GM21360 (cell line): Measurements from ENCODE around the gene CDK5RAP3.
"Not testable (repeated sequence)": the region's sequence is repeated elsewhere in the genome, so short reads cannot be mapped to it uniquely, and the experiment has no call there.

Experiments used
- ATAC-seq: cut with Tn5 transposase; IDR thresholded peaks from one replicate; pipeline ENCODE4 v1.9.1; 2021; ENCODE audit warnings: mild to moderate bottlenecking, moderate library complexity; ENCODE audit not compliant: unreplicated experiment

Gene CDK5RAP3

DNA sequence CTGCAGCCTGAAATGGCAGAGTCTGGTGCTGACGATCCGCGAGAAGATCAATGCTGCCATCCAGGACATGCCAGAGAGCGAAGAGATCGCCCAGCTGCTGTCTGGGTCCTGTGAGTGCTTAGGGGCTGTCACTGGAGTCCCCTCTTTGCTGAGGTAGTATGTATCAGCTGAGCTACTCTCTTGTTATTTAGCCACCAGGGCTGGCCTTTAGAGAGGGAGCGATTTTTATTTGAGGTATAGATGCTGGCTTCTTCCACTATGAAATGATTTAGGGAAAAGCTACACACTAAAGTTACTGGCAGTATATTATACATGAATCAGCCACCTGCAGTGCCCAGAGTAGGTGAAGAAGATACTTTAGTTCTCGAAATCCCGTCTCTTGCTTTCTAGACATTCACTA lies 2.6 kb downstream of the CDK5RAP3 start:
- ATAC-seq = no peak

DNA sequence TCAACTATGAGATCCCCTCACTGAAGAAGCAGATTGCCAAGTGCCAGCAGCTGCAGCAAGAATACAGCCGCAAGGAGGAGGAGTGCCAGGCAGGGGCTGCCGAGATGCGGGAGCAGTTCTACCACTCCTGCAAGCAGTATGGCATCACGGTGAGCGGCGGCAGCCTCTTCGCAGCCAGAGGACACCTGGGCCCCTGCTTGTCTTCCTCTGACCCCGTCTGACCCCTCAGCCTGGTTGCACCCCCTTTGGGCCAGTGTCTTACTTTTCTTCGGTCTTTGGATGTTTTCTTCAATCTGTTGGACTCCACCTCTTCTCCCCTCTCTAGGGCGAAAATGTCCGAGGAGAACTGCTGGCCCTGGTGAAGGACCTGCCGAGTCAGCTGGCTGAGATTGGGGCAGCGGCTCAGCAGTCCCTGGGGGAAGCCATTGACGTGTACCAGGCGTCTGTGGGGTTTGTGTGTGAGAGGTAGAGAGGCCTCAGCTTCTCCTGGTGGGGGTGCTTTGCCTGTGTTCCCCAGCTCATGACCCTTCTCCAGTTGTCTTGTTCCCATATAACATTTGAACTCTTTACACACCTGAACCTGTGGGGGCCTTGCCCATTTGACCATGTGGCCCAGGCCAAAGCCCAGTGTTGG lies 4.4 kb downstream of the CDK5RAP3 start:
- no peak for ATAC-seq

DNA sequence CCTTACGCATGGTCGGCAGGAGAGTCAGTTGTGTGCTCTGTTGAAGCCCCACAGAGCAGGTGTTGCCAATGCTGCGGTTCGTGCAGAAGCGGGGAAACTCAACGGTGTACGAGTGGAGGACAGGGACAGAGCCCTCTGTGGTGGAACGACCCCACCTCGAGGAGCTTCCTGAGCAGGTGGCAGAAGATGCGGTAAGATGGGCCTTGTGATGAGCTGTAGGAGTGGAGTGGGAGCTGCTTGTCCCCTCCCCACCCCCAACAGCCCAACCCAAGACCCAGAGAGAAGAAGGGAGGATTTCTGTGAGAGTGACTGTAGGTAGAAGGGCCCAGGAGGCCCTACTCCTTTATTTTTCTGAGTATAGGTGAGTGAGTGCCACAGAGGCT lies 4.9 kb downstream of the CDK5RAP3 start:
- ATAC-seq = no peak

DNA sequence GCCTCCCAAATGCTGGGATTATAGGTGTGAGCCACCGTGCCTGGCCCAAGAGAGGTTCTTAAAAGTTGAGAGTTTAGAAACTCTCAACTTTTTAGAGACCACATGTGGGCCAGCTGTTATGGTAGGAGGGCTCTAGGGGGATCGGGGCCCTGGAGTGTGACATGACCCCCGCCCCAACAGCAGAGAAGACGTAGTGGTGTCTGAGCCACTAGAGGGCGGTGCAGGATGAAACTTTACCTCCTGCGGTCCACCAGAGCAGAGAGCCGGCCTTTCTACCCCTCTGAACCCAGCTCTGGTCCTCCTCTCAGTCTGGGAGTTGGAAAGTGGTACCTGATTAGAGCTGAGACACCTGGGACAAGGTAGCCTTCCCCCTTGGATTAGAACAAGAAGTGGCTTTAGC lies 7.4 kb downstream of the CDK5RAP3 start:
- no peak for ATAC-seq

DNA sequence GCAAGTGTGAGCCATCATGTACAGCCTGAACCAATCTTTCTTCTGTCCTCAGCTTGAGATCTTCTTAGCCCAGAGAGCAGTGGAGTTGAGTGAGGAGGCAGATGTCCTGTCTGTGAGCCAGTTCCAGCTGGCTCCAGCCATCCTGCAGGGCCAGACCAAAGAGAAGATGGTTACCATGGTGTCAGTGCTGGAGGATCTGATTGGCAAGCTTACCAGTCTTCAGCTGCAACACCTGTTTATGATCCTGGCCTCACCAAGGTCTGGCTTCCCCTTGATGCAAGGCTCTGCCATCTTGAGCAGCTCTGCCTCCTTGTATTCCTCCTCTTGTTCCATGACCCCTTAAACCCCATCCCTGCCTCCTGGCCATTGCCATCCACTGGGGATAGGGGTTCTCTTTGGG lies 9.6 kb downstream of the CDK5RAP3 start:
- ATAC-seq = no peak

DNA sequence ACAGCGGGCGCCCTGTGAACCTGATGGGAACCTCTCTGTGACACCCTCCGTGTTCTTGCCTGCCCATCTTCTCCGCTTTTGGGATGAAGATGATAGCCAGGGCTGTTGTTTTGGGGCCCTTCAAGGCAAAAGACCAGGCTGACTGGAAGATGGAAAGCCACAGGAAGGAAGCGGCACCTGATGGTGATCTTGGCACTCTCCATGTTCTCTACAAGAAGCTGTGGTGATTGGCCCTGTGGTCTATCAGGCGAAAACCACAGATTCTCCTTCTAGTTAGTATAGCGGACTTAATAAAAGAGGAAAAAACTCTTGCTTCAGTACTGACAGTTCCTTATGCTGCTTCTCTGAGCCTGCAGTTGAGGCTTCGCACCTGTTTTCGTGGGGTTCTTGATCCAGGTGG lies 10.5 kb downstream of the CDK5RAP3 start:
- no peak for ATAC-seq

DNA sequence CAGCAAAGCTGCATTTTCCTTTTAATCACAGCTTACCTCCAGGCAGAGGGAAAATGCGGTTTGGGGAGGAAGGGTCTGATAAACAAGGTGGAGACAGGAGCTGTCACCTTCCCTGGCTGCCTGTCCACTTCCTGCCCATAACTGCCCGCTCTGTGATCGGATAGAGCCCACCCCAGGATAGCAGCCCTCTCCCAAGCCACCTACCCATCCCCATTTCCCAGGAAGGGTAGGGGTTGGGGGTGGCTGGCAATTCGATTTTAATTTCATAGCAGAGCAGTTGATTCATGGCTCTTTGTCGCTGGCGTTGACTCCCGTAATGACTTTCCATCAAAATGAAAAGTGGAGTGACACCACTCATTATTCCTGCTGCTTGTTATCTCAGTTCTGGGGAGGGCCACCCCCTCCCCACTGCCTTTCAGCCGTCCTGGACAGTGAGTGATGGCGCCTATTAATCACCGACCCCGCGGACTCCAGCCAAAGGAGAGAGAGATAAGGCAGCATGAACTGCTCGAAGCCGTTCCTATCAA lies 11.2 kb downstream of the CDK5RAP3 start:
- no peak for ATAC-seq

DNA sequence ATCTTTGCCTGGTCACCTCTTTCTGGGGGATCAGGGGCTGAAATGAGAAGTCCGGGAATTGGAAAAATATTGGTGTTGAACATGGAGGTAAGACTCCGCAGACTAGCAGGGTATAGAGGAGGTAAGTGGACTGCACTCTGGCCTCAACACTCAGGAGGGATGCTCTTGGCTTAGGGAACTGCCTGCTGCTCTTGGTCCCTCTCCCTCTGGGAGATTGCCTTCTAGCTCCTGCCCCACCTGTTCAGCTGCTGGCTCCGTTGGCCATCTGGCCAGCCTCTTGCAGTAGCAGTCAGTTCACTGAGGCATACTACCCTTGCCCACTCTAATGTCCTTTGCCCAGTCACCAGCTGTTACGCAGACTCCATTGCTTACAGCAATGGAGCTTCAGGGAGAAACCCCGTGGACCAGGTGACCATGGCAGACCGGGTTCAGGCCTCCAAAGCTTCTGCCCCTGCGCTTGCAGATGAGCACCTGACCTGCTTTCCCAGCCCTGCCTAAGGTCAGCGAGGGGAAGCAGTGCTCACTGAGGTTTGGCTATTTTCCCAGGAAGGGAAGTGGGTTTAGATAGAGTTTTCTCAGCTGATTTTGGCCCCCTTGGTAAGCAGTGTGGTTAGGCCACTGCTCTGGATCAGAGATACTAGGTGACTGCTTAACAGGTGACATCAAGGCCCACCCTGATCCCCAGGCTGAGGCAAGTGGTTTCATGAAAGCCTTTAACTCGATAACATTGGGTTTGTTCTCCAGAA lies 11.9 kb downstream of the CDK5RAP3 start:
- no peak for ATAC-seq

DNA sequence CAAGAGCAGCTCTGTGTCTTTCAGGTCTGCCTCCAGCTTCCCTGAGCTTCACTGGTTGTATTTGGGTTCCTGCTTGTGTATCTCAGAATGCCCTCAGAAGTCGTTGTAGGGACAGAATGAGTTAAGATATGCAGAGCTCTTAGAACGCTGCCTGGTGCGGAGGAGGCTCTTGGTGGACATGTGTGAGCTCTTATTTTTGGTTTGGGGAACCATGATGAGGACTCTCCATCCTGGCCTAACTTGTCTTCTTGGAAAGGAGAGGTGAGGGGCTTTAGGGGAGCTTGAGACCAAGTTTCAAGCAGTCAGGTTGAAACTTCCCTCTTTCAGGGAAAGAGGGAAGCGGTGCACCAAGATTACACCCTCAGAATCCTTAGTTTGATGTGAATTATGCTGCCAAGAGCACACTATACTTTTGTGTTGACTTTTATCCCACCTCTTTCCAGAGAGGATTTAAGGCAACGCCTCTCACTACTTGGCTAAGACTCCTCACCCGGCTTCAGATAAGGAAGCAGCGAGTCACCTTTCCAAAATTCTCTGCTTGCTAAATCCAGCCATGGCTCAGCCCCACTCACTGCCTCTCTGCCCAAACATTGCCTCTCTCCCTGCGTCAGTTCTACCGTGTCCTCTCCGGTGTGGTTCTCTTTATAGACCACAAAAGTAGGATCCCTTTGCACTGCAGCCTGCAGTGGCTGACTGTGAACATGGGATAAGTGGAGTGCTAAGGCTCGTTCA lies 12.7 kb downstream of the CDK5RAP3 start:
- ATAC-seq = no peak

DNA sequence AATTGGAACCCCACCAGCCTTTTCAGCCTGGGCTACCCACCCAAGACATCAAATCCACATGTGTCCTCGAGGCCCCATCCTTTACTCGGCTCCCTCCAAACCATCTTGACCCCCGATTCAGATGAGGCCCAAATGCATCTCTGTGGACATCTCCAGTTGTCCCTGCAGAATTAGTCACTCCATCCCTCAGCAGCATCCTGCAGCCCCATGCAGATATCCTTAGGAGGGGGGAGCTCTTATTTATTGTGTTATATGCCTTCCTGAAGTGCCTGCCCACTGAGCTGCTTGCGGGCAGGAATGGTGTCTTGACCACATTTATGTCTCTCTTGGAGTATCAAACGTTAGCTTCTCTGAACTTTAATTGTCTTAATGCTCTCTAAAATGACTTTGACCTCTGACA lies 15.6 kb downstream of the CDK5RAP3 start:
- ATAC-seq = no peak

DNA sequence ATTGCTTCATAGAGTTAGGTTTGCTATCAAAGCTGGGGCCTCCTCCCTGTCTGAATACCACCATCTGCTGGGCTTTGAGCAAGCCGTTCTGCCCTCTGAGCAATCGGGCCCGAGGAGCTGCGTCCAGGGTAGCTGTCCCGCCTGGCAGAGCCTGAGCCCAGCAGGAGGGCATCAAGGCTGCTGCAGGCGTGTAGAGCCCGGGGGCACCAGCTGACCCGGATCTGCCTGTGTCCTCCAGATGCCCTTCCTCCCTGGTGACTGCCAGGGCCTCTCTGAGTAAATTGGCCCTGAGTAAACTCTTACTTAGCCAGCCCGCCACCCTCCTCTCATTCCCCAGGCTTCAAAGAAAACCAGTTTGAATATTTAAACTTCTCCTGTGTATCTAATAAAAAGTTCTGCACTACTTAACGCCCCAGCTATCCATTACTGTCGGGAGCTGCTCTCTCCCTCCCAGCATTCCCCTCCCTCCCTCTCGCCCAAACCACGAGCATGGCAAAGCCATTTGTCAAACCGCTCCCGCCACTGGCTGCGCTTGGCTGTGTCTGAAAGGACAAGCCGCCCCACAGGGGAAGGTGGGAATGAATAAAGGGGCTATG lies 16.4 kb downstream of the CDK5RAP3 start:
- ATAC-seq = no peak

DNA sequence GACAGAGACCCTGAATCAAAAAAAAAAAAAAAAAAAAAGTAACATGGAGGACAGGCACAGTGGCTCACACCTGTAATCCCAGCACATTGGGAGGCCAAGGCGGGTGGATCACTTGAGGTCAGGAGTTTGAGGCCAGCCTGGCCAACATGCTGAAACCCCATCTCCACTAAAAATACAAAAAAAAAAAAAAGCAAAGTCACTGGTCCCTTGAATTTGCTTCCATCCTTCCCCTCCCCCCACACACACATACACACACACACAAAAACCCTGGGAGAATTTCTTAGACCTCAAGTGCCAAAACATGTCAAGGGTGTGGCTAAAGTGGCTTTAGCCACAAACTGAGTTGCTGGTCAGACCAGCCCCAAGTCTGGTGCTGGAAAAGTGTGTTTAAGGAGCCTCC lies 17.5 kb downstream of the CDK5RAP3 start:
- not testable (repeated sequence) for ATAC-seq

DNA sequence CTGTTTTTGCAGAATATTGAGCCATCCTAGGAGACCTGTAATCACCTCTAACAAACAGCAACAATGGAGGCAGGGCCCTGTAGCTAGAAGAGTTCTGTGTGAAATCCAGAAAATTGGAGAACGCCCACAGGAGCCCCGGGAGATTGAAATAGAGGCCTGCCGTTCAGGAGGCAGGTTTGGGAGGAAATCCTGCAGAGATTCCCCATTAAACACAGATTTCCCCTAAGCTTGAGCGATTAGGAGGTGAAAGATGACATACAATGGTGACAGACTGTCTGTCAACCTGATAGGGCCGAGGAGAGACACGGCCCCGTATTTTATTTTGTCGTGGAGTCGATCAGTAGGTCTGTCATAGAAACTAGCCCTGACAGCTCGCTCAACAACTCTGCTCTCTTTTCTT lies 18.2 kb downstream of the CDK5RAP3 start:
- no peak for ATAC-seq

DNA sequence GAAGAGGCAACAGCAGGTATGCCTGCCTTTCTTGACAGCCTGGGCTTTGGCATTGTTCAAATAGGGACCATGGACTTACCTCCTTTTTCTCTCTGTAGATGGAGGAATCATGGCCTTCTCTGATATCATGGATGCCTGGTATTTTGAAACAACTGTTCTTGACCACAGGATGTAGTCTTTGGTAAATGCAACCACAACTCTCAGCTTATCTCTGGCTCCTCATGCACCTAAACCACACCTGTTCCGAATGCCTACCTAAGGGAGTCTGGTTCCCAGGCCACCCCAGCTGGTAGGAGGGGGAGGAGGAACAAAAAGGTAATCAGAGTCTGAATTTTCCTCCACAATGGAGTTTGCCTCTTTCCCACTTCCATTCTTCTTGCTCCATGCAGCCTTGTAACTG lies 18.8 kb downstream of the CDK5RAP3 start:
- ATAC-seq = no peak

DNA sequence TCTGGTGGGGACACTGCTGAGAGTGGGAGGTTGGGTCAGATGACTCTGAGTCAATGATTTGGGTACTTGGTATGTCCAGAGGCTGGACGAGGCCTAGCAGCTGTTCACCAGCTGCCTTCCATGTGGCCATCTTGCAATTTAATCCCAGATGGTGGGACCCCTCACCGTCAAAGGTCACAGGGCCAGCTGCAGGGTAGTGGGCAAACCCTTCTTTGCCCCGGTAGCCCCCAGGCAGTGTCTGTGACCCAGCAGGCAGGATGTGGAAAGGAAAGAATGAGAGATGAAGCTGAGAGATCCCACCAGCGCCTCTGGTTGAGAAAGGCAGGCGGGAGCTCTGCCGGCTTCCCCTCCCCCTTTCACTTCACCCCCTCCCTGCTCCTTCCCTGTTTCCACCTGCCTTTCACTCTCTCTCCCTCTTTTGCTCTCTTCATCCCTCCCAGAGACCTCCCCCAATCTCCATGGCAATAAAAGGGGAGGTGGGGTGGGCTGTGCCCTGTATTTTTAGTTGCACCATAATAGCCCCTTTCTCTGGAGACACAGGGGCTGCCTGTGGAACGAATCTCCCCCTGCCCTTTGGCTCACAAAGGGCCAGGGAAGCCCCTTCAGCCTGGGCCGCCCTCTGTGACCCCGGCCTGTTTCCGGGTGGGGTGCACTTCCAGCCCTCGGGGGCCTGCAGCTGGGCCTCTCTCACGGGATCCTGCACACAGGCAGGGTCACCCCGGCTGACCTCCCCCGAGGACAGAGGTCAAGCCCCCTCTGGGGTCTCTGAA lies 20.2 kb downstream of the CDK5RAP3 start:
- no peak for ATAC-seq

DNA sequence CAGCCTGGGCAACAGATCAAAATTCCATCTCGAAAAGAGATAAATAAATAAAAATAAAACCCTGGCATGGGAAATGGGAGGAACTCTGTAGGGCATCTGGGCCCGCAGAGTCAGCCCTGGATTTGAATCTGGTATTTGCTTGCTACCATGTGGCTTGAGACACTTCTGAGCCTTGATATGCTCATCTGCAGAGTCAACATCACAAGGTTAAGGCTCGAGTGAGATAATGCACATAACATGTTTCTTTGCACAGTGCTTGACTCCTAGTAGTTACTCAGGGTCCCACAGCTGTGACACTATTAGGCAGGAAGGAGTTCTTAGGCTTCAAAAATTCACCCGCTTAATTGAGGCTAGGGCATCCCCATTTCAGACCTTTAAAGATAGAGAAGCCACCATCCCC lies 21.3 kb downstream of the CDK5RAP3 start:
- ATAC-seq = no peak

DNA sequence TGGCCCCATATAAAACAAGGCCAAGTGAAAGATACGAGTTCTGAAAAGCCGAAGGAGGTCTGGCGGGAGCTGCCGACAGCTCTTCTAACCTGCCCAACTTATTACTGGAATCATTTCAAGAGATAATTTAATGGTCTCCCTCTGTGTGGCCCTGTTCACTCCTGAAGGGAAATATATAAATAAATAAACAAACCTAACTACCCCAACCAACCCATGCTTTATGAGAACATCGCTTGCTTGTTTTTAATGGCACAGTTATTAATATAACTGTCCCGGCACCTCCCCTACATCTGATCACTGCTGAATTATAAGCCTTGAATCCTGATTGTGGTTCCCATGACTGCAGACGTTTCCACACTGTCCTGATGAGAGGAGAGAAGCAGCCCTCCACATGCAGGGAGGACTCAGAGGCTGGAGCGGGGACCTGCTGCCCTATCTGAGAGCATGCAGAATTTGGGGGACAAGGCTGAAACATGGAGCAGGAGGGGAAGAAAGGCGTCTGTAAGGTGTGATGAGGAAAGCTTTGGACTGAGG lies 22.2 kb downstream of the CDK5RAP3 start:
- no peak for ATAC-seq

DNA sequence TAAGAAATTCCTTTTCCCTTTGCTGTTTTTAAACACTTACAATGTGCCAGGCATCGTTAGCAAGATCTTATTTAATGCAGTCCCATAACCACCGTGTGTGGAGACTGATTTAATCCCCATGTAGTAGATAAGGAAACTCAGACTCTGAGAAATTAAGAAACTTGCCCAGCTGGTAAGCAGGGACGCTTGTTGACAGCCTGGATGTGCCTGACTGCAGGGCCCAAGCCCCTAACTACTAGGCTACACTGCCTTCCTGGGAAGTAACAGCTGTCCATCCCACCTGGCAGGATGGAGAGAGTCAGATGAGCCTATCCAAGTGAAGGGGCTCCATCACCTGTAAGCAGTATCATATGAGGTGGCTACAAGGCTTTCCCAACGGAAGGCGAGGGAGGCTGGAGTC lies 23.1 kb downstream of the CDK5RAP3 start:
- no peak for ATAC-seq

DNA sequence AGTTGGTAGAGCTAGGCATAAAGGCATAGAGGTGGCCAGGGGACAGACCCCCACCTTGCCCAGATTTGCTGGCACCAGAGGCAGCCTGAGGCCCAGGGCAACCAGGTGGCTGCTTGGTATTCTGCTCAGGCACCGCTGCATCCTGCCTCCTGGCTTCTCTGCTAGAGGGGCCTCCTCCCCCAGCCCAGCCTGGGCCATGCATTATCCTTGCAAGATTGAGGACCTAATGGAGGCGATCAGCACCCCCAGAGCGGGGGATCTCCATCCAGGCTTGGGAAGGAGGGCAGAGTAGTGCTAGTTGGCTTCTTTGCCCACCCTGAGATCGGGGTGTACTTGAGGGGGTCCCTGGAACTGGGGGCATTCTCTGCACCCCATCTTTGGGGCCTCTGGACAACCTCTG lies 23.8 kb downstream of the CDK5RAP3 start:
- no peak for ATAC-seq

DNA sequence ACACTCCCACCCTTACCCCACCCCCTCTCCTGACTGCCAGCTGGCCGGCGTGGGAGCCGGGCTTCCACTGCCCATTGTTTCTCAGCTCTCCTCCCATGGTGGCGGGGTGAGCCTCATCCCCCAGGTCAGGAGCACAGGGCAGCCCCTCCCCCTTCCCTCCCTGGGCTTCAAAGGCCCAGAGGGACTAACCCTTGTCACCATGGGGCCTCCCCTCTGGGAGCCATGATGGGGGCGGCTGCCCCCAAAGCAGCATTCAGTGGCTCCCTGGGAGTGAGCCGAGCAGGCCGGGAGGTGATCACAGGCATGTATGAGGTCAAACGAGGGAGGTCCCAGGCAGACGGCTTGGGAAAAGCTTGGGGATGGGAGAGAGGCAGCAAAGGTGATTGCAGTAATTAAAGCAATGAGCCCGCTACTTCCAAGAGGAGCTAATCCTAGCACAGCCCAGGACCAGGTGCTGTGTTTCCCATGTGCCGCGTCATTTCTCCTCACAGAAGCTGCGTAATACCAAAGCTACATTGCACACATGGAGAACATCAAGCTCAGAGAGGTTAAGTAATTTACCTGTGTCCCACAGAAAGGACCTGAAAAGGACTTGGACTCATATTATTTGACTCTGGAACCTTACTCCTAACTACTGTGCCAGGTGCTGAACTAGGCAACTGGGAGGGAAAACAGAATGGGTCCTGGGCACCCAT lies 24.5 kb downstream of the CDK5RAP3 start:
- ATAC-seq = no peak
